HEK293 (cell line): Measurements from ENCODE around the gene LCNL1.
A peak's percentile ranks its signal among the peaks of the same experiment; 100 is the strongest.

Experiments used
- CTCF ChIA-PET: fragments of 350-600 bp; formaldehyde crosslinking; extraction: SDS; loops from one replicate; lab custom pipeline; 2021; ENCODE audit warnings: antibody characterized with exemption; lab: Yijun Ruan, JAX
- POLR2A ChIA-PET: fragments of 300-600 bp; formaldehyde crosslinking; extraction: SDS; loops from one replicate; lab custom pipeline; 2020; ENCODE audit warnings: antibody characterized with exemption, inconsistent platforms; lab: Yijun Ruan, JAX
- H3K27ac ChIP-seq: fragments of 200-500 bp; sonication (Bioruptor generic); 2 replicates; pipeline ENCODE4 v1.5.1; 2014; ENCODE audit warnings: low read depth, low read length, control low read depth, inconsistent platforms; ENCODE audit errors: extremely low read depth
- H3K36me3 ChIP-seq, 2 experiments: fragments of 200-500 bp in 1 of 2; sonication (Bioruptor generic) in 1 of 2; 1 replicate in 1 of 2; 2 replicates in 1 of 2; pipeline ENCODE4 v1.5.1; 2014 to 2017; ENCODE audit warnings: inconsistent platforms in 2 of 2, low read length in 2 of 2; ENCODE audit not compliant: control insufficient read depth in 2 of 2, insufficient read depth in 1 of 2
- H3K4me1 ChIP-seq: fragments of 200-500 bp; sonication (Bioruptor generic); 2 replicates; pipeline ENCODE4 v1.5.1; 2014; ENCODE audit warnings: mild to moderate bottlenecking, low read length, inconsistent platforms; ENCODE audit not compliant: control insufficient read depth, insufficient read depth
- H3K4me3 ChIP-seq: 2 replicates; pipeline ENCODE4 v1.5.1; 2011; ENCODE audit warnings: low read depth, mild to moderate bottlenecking, control low read depth, low read length, moderate library complexity
- H3K9me3 ChIP-seq: fragments of 200-500 bp; sonication (Bioruptor generic); 2 replicates; pipeline ENCODE4 v1.5.1; 2014; ENCODE audit warnings: low read depth, low read length, inconsistent platforms; ENCODE audit not compliant: control insufficient read depth, insufficient read depth
- EGR2 ChIP-seq: fragments of 450-650 bp; formaldehyde crosslinking; IDR thresholded peaks from 2 replicates; pipeline ENCODE4 v1.5.1; 2016; ENCODE audit warnings: low read depth, missing biosample characterization, missing genetic modification characterization
- GFI1B ChIP-seq: fragments of 450-650 bp; formaldehyde crosslinking; IDR thresholded peaks from 2 replicates; pipeline ENCODE4 v1.5.1; 2016; ENCODE audit warnings: missing biosample characterization, missing genetic modification characterization
- OVOL3 ChIP-seq: fragments of 450-650 bp; formaldehyde crosslinking; IDR thresholded peaks from 2 replicates; pipeline ENCODE4 v1.5.1; 2016; ENCODE audit warnings: missing biosample characterization, missing genetic modification characterization
- SCRT2 ChIP-seq: fragments of 450-650 bp; formaldehyde crosslinking; IDR thresholded peaks from 2 replicates; pipeline ENCODE4 v1.5.1; 2016; ENCODE audit warnings: missing biosample characterization, missing genetic modification characterization
- SP3 ChIP-seq: fragments of 450-650 bp; formaldehyde crosslinking; IDR thresholded peaks from 2 replicates; pipeline ENCODE4 v1.5.1; 2016; ENCODE audit warnings: missing biosample characterization, missing genetic modification characterization
- ZNF155 ChIP-seq: fragments of 450-650 bp; formaldehyde crosslinking; IDR thresholded peaks from 2 replicates; pipeline ENCODE4 v1.5.1; 2016; ENCODE audit warnings: missing biosample characterization, missing genetic modification characterization
- ZNF354C ChIP-seq: fragments of 450-650 bp; formaldehyde crosslinking; IDR thresholded peaks from 2 replicates; pipeline ENCODE4 v1.5.1; 2016; ENCODE audit warnings: missing biosample characterization, missing genetic modification characterization, low read depth, borderline replicate concordance
- ZNF366 ChIP-seq: fragments of 450-650 bp; formaldehyde crosslinking; conservative IDR thresholded peaks from 2 replicates; pipeline ENCODE4 v1.5.1; 2016; ENCODE audit warnings: missing biosample characterization, missing genetic modification characterization
- ZNF473 ChIP-seq: fragments of 450-650 bp; formaldehyde crosslinking; IDR thresholded peaks from 2 replicates; pipeline ENCODE4 v1.5.1; 2017; ENCODE audit warnings: missing biosample characterization, missing genetic modification characterization
- ZNF561 ChIP-seq: fragments of 450-650 bp; IDR thresholded peaks from 2 replicates; pipeline ENCODE4 v1.5.1; 2018; ENCODE audit warnings: missing biosample characterization, missing genetic modification characterization, borderline replicate concordance
- ZNF596 ChIP-seq: fragments of 450-650 bp; IDR thresholded peaks from 2 replicates; pipeline ENCODE4 v1.5.0; 2018; ENCODE audit warnings: missing biosample characterization, mild to moderate bottlenecking, missing genetic modification characterization, moderate library complexity
- ZNF658 ChIP-seq: fragments of 450-650 bp; formaldehyde crosslinking; IDR thresholded peaks from 2 replicates; pipeline ENCODE4; 2016; ENCODE audit warnings: missing biosample characterization, missing genetic modification characterization
- TF ChIP-seq, protein P1 (sequence below): fragments of 450-650 bp; formaldehyde crosslinking; IDR thresholded peaks from 2 replicates; pipeline ENCODE4 v1.5.1; 2016; ENCODE audit warnings: missing biosample characterization, missing genetic modification characterization
- TF ChIP-seq, protein P2 (sequence below): fragments of 450-650 bp; formaldehyde crosslinking; IDR thresholded peaks from 2 replicates; pipeline ENCODE4 v1.5.1; 2016; ENCODE audit warnings: missing biosample characterization, missing genetic modification characterization
- TF ChIP-seq, protein P3 (sequence below): fragments of 450-650 bp; formaldehyde crosslinking; IDR thresholded peaks from 2 replicates; pipeline ENCODE4 v1.5.1; 2016; ENCODE audit warnings: missing biosample characterization, missing genetic modification characterization
- TF ChIP-seq, protein P4 (sequence below): fragments of 450-650 bp; formaldehyde crosslinking; IDR thresholded peaks from 2 replicates; pipeline ENCODE4 v1.5.1; 2017; ENCODE audit warnings: missing biosample characterization, missing genetic modification characterization
- TF ChIP-seq, protein P5 (sequence below): fragments of 450-650 bp; formaldehyde crosslinking; IDR thresholded peaks from 2 replicates; pipeline ENCODE4 v1.5.1; 2016; ENCODE audit warnings: missing biosample characterization, missing genetic modification characterization

Gene LCNL1

DNA sequence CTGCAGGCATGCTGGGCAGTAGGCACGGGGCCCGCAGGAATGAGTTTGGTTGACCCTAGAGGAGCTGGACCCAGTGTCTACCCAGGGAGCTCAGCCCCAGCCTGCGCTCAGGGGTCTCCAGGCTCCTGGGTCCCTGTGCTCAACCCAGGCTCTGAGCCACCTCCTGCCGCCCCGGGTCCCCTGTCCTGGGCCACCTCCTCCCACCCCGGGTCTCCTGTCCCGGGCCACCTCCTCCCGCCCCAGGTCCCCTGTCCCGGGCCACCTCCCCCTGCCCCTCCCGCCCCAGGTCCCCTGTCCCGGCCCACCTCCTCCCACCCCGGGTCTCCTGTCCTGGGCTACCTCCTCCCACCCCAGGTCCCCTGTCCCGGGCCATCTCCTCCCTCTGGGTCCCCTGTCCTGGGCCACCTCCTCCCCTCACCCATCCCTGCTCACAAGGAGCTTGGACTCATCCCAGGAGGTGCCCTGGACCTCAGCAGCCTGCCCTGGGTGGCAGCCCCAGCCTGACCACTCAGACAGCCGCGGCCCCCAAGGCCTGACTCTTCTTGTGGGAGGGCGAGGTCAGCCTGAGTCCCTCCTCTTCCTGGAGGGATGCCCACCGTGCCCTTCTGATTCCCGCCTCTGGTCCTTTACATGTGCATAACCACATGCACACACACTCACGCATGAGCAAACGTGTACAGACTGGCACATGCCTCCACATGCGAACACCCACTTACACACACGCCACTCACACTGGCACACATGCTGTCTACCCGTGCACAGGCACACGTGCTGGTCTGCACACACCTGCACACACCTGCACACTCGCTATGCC, 28.3 kb upstream of the LCNL1 start:
- Histone ChIP-seq H3K4me3 (no peak overlapping the region), H3K36me3 (no peaks in the 10 kb centered on the region), H3K4me1 (no peaks in the 10 kb centered on the region; the same call in 1 of the 2 replicates), H3K9me3 (no peaks in the 10 kb centered on the region), H3K27ac (no peak overlapping the region)
- ChIA-PET CTCF (interaction anchor here (1.0 to 1.6 kb wide), 4 partner anchors 9 to 81 kb away, joined by 3 to 6 read pairs (median 4); partner anchors contain the start of genes C8G and PAXX), POLR2A (interaction anchor here (0.5 kb wide), 1 partner anchor 16 kb away, joined by 5 read pairs; no protein-coding TSS in a partner anchor)
- TF ChIP-seq EGR2 (tag by site-specific recombination): no peak
- TF ChIP-seq, protein P1, sequence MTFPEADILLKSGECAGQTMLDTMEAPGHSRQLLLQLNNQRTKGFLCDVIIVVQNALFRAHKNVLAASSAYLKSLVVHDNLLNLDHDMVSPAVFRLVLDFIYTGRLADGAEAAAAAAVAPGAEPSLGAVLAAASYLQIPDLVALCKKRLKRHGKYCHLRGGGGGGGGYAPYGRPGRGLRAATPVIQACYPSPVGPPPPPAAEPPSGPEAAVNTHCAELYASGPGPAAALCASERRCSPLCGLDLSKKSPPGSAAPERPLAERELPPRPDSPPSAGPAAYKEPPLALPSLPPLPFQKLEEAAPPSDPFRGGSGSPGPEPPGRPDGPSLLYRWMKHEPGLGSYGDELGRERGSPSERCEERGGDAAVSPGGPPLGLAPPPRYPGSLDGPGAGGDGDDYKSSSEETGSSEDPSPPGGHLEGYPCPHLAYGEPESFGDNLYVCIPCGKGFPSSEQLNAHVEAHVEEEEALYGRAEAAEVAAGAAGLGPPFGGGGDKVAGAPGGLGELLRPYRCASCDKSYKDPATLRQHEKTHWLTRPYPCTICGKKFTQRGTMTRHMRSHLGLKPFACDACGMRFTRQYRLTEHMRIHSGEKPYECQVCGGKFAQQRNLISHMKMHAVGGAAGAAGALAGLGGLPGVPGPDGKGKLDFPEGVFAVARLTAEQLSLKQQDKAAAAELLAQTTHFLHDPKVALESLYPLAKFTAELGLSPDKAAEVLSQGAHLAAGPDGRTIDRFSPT (tag by site-specific recombination): peak; percentile 56; the same call in 1 of the 2 replicates

DNA sequence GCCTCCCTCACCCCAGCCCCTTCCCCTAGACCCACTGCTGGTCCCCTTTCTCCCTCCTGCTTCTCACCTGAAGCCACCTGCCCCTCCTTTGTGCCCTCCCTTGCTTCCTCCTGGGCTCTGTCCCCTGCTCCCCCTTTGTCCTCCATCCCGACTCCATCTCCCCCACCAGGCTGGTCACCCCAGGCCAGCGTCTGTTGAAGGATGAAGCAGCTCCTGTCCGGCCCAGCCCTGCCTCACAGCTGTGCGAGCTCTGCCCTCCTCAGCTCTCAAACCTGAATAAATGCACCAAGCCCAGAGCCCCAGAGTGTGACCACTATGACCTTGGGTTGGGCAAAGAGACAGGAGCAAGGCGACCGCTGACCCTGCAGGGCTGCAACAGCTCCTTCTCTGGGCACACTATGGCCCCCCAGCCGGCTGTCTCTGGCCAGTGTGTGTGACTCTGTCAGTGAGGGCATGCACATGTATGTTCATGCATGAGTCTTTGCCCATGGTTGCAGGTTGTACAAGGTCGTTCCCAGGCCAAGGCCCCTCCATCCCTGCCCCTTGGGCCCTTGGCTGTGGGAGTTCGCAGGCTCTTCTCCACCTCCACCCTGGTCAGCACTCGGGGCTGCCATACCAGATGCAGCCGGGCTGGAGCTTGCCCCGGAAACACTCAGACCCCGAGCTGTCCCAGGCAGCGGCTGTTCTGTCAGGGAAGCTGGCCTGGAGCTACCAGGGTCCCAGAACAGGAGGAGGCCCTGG, 27.4 kb upstream of the LCNL1 start:
- no peak overlapping the region for H3K27ac ChIP-seq
- H3K4me1 ChIP-seq: no peaks in the 10 kb centered on the region; the same call in 1 of the 2 replicates
- no peak overlapping the region for H3K4me3 ChIP-seq
- H3K36me3 ChIP-seq: no peaks in the 10 kb centered on the region
- ChIA-PET CTCF (interaction anchor here (0.7 to 1.0 kb wide), 3 partner anchors 10 to 80 kb away, joined by 3 to 4 read pairs (median 3); partner anchors contain the start of gene C8G), POLR2A (no interaction called here)
- no peaks in the 10 kb centered on the region for H3K9me3 ChIP-seq
- TF ChIP-seq, protein P2, sequence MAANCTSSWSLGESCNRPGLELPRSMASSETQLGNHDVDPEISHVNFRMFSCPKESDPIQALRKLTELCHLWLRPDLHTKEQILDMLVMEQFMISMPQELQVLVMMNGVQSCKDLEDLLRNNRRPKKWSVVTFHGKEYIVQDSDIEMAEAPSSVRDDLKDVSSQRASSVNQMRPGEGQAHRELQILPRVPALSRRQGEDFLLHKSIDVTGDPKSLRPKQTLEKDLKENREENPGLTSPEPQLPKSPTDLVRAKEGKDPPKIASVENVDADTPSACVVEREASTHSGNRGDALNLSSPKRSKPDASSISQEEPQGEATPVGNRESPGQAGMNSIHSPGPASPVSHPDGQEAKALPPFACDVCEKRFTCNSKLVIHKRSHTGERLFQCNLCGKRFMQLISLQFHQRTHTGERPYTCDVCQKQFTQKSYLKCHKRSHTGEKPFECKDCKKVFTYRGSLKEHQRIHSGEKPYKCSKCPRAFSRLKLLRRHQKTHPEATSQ (tag by site-specific recombination): no peak
- no peak for TF ChIP-seq OVOL3 (tag by site-specific recombination)
- no peak for TF ChIP-seq SCRT2 (tag by site-specific recombination)
- TF ChIP-seq, protein P3, sequence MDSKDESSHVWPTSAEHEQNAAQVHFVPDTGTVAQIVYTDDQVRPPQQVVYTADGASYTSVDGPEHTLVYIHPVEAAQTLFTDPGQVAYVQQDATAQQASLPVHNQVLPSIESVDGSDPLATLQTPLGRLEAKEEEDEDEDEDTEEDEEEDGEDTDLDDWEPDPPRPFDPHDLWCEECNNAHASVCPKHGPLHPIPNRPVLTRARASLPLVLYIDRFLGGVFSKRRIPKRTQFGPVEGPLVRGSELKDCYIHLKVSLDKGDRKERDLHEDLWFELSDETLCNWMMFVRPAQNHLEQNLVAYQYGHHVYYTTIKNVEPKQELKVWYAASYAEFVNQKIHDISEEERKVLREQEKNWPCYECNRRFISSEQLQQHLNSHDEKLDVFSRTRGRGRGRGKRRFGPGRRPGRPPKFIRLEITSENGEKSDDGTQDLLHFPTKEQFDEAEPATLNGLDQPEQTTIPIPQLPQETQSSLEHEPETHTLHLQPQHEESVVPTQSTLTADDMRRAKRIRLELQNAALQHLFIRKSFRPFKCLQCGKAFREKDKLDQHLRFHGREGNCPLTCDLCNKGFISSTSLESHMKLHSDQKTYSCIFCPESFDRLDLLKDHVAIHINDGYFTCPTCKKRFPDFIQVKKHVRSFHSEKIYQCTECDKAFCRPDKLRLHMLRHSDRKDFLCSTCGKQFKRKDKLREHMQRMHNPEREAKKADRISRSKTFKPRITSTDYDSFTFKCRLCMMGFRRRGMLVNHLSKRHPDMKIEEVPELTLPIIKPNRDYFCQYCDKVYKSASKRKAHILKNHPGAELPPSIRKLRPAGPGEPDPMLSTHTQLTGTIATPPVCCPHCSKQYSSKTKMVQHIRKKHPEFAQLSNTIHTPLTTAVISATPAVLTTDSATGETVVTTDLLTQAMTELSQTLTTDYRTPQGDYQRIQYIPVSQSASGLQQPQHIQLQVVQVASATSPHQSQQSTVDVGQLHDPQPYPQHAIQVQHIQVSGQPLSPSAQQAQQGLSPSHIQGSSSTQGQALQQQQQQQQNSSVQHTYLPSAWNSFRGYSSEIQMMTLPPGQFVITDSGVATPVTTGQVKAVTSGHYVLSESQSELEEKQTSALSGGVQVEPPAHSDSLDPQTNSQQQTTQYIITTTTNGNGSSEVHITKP: no peak
- no peak for TF ChIP-seq ZNF561 (tag by site-specific recombination)
- no peak for TF ChIP-seq GFI1B
- no peak for TF ChIP-seq ZNF366
- TF ChIP-seq, protein P4, sequence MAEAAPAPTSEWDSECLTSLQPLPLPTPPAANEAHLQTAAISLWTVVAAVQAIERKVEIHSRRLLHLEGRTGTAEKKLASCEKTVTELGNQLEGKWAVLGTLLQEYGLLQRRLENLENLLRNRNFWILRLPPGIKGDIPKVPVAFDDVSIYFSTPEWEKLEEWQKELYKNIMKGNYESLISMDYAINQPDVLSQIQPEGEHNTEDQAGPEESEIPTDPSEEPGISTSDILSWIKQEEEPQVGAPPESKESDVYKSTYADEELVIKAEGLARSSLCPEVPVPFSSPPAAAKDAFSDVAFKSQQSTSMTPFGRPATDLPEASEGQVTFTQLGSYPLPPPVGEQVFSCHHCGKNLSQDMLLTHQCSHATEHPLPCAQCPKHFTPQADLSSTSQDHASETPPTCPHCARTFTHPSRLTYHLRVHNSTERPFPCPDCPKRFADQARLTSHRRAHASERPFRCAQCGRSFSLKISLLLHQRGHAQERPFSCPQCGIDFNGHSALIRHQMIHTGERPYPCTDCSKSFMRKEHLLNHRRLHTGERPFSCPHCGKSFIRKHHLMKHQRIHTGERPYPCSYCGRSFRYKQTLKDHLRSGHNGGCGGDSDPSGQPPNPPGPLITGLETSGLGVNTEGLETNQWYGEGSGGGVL (tag by site-specific recombination): no peak
- TF ChIP-seq ZNF354C: no peak
- no peak for TF ChIP-seq SP3 (tag by site-specific recombination)
- TF ChIP-seq ZNF473 (tag by site-specific recombination): no peak
- no peak for TF ChIP-seq ZNF155 (tag by site-specific recombination)
- TF ChIP-seq ZNF658: no peak
- TF ChIP-seq, protein P5, sequence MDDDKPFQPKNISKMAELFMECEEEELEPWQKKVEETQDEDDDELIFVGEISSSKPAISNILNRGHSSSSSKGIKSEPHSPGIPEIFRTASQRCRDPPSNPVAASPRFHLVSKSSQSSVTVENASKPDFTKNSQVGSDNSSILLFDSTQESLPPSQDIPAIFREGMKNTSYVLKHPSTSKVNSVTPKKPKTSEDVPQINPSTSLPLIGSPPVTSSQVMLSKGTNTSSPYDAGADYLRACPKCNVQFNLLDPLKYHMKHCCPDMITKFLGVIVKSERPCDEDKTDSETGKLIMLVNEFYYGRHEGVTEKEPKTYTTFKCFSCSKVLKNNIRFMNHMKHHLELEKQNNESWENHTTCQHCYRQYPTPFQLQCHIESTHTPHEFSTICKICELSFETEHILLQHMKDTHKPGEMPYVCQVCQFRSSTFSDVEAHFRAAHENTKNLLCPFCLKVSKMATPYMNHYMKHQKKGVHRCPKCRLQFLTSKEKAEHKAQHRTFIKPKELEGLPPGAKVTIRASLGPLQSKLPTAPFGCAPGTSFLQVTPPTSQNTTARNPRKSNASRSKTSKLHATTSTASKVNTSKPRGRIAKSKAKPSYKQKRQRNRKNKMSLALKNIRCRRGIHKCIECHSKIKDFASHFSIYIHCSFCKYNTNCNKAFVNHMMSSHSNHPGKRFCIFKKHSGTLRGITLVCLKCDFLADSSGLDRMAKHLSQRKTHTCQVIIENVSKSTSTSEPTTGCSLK: no peak
- TF ChIP-seq, protein P1 (tag by site-specific recombination): no peak
- TF ChIP-seq ZNF596: no peak
